H1 (cell line): ENCODE measurements around the gene SPATS2L. TPM values are rescaled to one million over a fixed set of nuclear protein-coding genes. Genes with fewer than 3 reads are reported as not detected.

Experiments used
- CTCF ChIA-PET: fragments of 300-600 bp; sonication (Branson Sonifier 250); formaldehyde crosslinking; loops from one replicate; lab custom pipeline; 2021; ENCODE audit not compliant: partially characterized antibody; lab: Charles Lee
- POLR2A ChIA-PET: fragments of 300-600 bp; sonication (Branson Sonifier 250); formaldehyde crosslinking; loops from one replicate; lab custom pipeline; 2021; ENCODE audit warnings: inconsistent platforms; ENCODE audit not compliant: partially characterized antibody; lab: Charles Lee
- DNase-seq, 2 experiments: peaks; one replicate each; pipeline versions ENCODE4 v3.0.0 to v3.0.0-alpha.2; 2010 to 2022; ENCODE audit warnings: low spot score in 2 of 2, low read depth in 1 of 2, mixed read lengths in 1 of 2
- FAIRE-seq: peaks from 2 replicates; lab custom pipeline; 2011; peaks lifted over from hg19 to GRCh38; lab: Jason Lieb, UNC
- H2AFZ ChIP-seq: 2 replicates; pipeline ENCODE4 v1.8.1; 2012; ENCODE audit warnings: low read length, inconsistent platforms
- H2AK5ac ChIP-seq: 2 replicates; pipeline ENCODE4 v1.6.1; 2013; ENCODE audit warnings: low read depth, low read length
- H2BK120ac ChIP-seq: replicated peaks from 2 replicates; pipeline ENCODE3; 2013; ENCODE audit warnings: low read depth, low read length, inconsistent platforms
- H2BK12ac ChIP-seq: 2 replicates; pipeline ENCODE4 v1.6.1; 2013; ENCODE audit warnings: low read depth, low read length
- H2BK15ac ChIP-seq: 2 replicates; pipeline ENCODE4 v1.6.1; 2013; ENCODE audit warnings: low read length
- H2BK20ac ChIP-seq: 2 replicates; pipeline ENCODE4 v1.6.1; 2013; ENCODE audit warnings: low read length
- H2BK5ac ChIP-seq: 2 replicates; pipeline ENCODE4 v1.6.1; 2013; ENCODE audit warnings: low read depth, low read length
- H3K14ac ChIP-seq: 2 replicates; pipeline ENCODE4 v1.6.1; 2013; ENCODE audit warnings: inconsistent platforms; ENCODE audit not compliant: insufficient read length
- H3K18ac ChIP-seq: 2 replicates; pipeline ENCODE4 v1.6.1; 2013; ENCODE audit warnings: low read length; ENCODE audit errors: extremely low read depth
- H3K23ac ChIP-seq: 2 replicates; pipeline ENCODE4 v1.6.1; 2013; ENCODE audit warnings: inconsistent platforms; ENCODE audit not compliant: insufficient read length
- H3K23me2 ChIP-seq: 2 replicates; pipeline ENCODE4 v1.6.1; 2013; ENCODE audit warnings: low read depth, low read length
- H3K27ac ChIP-seq: 2 replicates; pipeline ENCODE4 v1.6.1; 2011; ENCODE audit warnings: low read depth, low read length, inconsistent platforms
- H3K27me3 ChIP-seq, 4 experiments: replicated peaks in 1 of 4; 1 replicate in 1 of 4; 2 replicates in 3 of 4; pipeline versions ENCODE4 v1.6.1 to v1.8.1; 2011 to 2013; ENCODE audit warnings: low read length in 3 of 4, mild to moderate bottlenecking in 3 of 4, inconsistent platforms in 2 of 4, mixed read lengths in 2 of 4, moderate library complexity in 1 of 4; ENCODE audit not compliant: control insufficient read depth in 3 of 4, insufficient read depth in 3 of 4; ENCODE audit errors: extremely low read depth in 1 of 4
- H3K36me3 ChIP-seq, 4 experiments: 2 replicates each; pipeline versions ENCODE4 v1.6.1 to v1.8.1; 2011 to 2013; ENCODE audit warnings: mild to moderate bottlenecking in 4 of 4, low read length in 3 of 4, moderate library complexity in 2 of 4, control low read depth in 1 of 4, inconsistent platforms in 1 of 4; ENCODE audit not compliant: insufficient read depth in 4 of 4, control insufficient read depth in 2 of 4
- H3K4ac ChIP-seq: replicated peaks from 2 replicates; pipeline ENCODE3; 2013; ENCODE audit warnings: low read length, low read depth, mixed read lengths, inconsistent platforms; ENCODE audit not compliant: insufficient read length
- H3K4me1 ChIP-seq, 4 experiments: replicated peaks in 1 of 4; 1 replicate in 1 of 4; 2 replicates in 3 of 4; pipeline versions ENCODE4 v1.6.1 to v1.8.1; 2011 to 2013; ENCODE audit warnings: low read length in 3 of 4, inconsistent platforms in 2 of 4, mixed read lengths in 1 of 4; ENCODE audit not compliant: insufficient read depth in 4 of 4, control insufficient read depth in 3 of 4
- H3K4me2 ChIP-seq, 2 experiments: 2 replicates each; pipeline versions ENCODE4 v1.6.1 to v1.8.1; 2011 to 2013; ENCODE audit warnings: low read depth in 2 of 2, low read length in 2 of 2, control low read depth in 1 of 2, inconsistent platforms in 1 of 2, mild to moderate bottlenecking in 1 of 2; ENCODE audit not compliant: insufficient read depth in 1 of 2
- H3K4me3 ChIP-seq, 4 experiments: fragments of 200-600, 300-600 bp in 1 of 4; sonication (generic), shearing (Covaris generic), sonication (Bioruptor Twin) in 1 of 4; 2 replicates each; pipeline versions ENCODE4 v1.5.1 to v1.8.1; 2011 to 2016; ENCODE audit warnings: low read length in 4 of 4, low read depth in 3 of 4, control low read depth in 2 of 4, inconsistent platforms in 2 of 4, mild to moderate bottlenecking in 2 of 4, mixed read lengths in 1 of 4, moderate library complexity in 1 of 4; ENCODE audit not compliant: insufficient read depth in 2 of 4; ENCODE audit errors: extremely low read depth in 1 of 4
- H3K56ac ChIP-seq: replicated peaks from 2 replicates; pipeline ENCODE3; 2013; ENCODE audit warnings: low read depth, mild to moderate bottlenecking, mixed read lengths, low read length, inconsistent platforms; ENCODE audit not compliant: insufficient read length
- H3K79me1 ChIP-seq: 2 replicates; pipeline ENCODE4 v1.6.1; 2013; ENCODE audit warnings: low read depth, low read length, control low read depth
- H3K79me2 ChIP-seq, 2 experiments: 2 replicates each; pipeline versions ENCODE4 v1.6.1 to v1.8.1; 2012 to 2013; ENCODE audit warnings: low read length in 2 of 2, mild to moderate bottlenecking in 2 of 2, inconsistent platforms in 1 of 2; ENCODE audit not compliant: insufficient read depth in 2 of 2, control insufficient read depth in 1 of 2
- H3K9ac ChIP-seq, 4 experiments: replicated peaks in 1 of 4; 1 replicate in 1 of 4; 2 replicates in 3 of 4; pipeline versions ENCODE4 v1.6.1 to v1.8.1; 2011 to 2013; ENCODE audit warnings: low read depth in 3 of 4, low read length in 3 of 4, control low read depth in 2 of 4, mild to moderate bottlenecking in 2 of 4, moderate library complexity in 2 of 4, inconsistent platforms in 1 of 4; ENCODE audit errors: extremely low read depth in 1 of 4
- H3K9me3 ChIP-seq, 2 experiments: 2 replicates each; pipeline versions ENCODE4 v1.6.1 to v1.8.1; 2012 to 2013; ENCODE audit warnings: mild to moderate bottlenecking in 2 of 2, moderate library complexity in 2 of 2, control low read depth in 1 of 2, inconsistent platforms in 1 of 2, low read depth in 1 of 2, low read length in 1 of 2, mixed read lengths in 1 of 2; ENCODE audit not compliant: insufficient read depth in 2 of 2
- H4K20me1 ChIP-seq, 2 experiments: replicated peaks in 1 of 2; 2 replicates each; pipeline versions ENCODE3 to v1.8.1; 2011 to 2013; ENCODE audit warnings: inconsistent platforms in 2 of 2, low read length in 2 of 2, mild to moderate bottlenecking in 1 of 2; ENCODE audit not compliant: insufficient read depth in 2 of 2, control insufficient read depth in 1 of 2
- H4K5ac ChIP-seq: 2 replicates; pipeline ENCODE4 v1.6.1; 2013; ENCODE audit warnings: low read length, low read depth, mixed read lengths, inconsistent platforms; ENCODE audit not compliant: insufficient read length
- H4K8ac ChIP-seq: 2 replicates; pipeline ENCODE4 v1.8.0; 2013; ENCODE audit warnings: mild to moderate bottlenecking, moderate library complexity, low read length, inconsistent platforms; ENCODE audit not compliant: insufficient read depth; ENCODE audit errors: extremely low read depth
- H4K91ac ChIP-seq: replicated peaks from 2 replicates; pipeline ENCODE3; 2013; ENCODE audit warnings: low read length, mixed read lengths, inconsistent platforms; ENCODE audit not compliant: insufficient read length
- POLR2A ChIP-seq, 2 experiments: IDR thresholded peaks; 1 replicate in 1 of 2; 2 replicates in 1 of 2; pipeline ENCODE4 v1.6.1; 2011; ENCODE audit warnings: low read depth in 2 of 2, low read length in 2 of 2, mild to moderate bottlenecking in 2 of 2; ENCODE audit errors: control extremely low read depth in 1 of 2
- TBP ChIP-seq: IDR thresholded peaks from 2 replicates; pipeline ENCODE4 v1.6.1; 2011; ENCODE audit warnings: low read depth, low read length, improper control_type of control experiment
- WGBS, 2 experiments: shearing (Covaris generic) in 1 of 2; methylation state at CpG; one replicate each; pipeline versions ENCODE4 v1.1.6 to v1.1.7; 2013 to 2015; ENCODE audit warnings: low lambda C conversion rate in 2 of 2, mixed read lengths in 2 of 2, inconsistent platforms in 1 of 2, low coverage in 1 of 2, missing lambda C conversion rate in 1 of 2; ENCODE audit not compliant: insufficient replicate concordance in 2 of 2, insufficient coverage in 1 of 2, insufficient read length in 1 of 2; ENCODE audit errors: extremely low coverage in 1 of 2, missing lambda C conversion rate in 1 of 2; 5-methylcytosine and 5-hydroxymethylcytosine counted together
- polyA plus RNA-seq, 7 experiments: library from polyadenylated mRNA; depleted of rRNA in 3 of 7; stranded (reverse) in 5 of 7; unstranded in 2 of 7; fragments of >200 nt in 5 of 7; fragments of 200-250 nt in 2 of 7; gene quantifications; 1 replicate in 5 of 7; 2 replicates in 1 of 7; 4 replicates in 1 of 7; pipeline versions ENCODE4 v1.2.1 to v1.2.3, GENCODE V29; 2011 to 2013; ENCODE audit warnings: missing spikeins in 2 of 7, mixed read lengths in 2 of 7
- total RNA-seq: library from RNA; stranded (reverse); fragmentation: NEBNext Ultra II Directional; extraction: Animal tissue kit (Norgen Biotek cat#: 25700); gene quantifications from 2 replicates; pipeline ENCODE4 v1.2.1, GENCODE V29; 2021

The SPATS2L gene
- total and polyA plus RNA-seq, 2 of the 8 experiments (the other 6 are each of a cell fraction or from before 2014, with no cell fraction given): 67.3 to 189 TPM

DNA sequence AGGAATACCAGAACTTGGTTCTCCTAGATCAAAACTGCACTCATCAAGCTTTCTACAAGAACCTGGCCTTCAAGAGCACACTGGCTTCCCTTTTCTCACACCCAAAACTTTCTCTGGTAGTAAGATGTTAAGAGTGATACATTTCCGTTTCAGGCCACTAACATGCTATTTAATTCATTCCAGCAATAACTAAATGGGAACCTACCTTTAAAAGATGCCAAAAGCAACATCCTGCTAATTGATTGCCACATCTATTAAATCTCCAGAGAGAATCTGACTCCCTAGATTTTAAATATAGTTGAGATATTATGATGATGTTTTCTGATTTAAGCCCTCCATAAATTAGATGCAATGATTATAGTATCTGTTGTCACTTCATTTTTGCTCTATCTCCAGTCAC, 131.8 kb downstream of the SPATS2L start:
- Histone ChIP-seq H3K27me3 (no peaks in the 10 kb centered on the region), H3K56ac (no peak overlapping the region), H3K79me2 (no peaks in the 10 kb centered on the region), H2BK120ac (no peak overlapping the region), H3K23ac (no peak overlapping the region), H4K8ac (no peak overlapping the region), H3K4me1 (no peaks in the 10 kb centered on the region), H4K5ac (no peak overlapping the region), H4K20me1 (no peaks in the 10 kb centered on the region), H3K4me3 (no peak overlapping the region), H3K18ac (no peak overlapping the region), H4K91ac (no peak overlapping the region), H3K36me3 (peaks cover 2 to 54% (median 34%) of the 10 kb centered on the region in 4 experiments; a peak in 6 of 8 replicates), H2BK5ac (no peak overlapping the region), H2BK20ac (no peak overlapping the region), H3K27ac (no peak overlapping the region), H3K9me3 (no peaks in the 10 kb centered on the region), H3K4me2 (no peak overlapping the region), H3K79me1 (no peaks in the 10 kb centered on the region), H3K4ac (no peak overlapping the region), H3K9ac (no peak overlapping the region), H2AK5ac (no peak overlapping the region), H2BK15ac (no peak overlapping the region), H3K14ac (no peak overlapping the region), H2AFZ (no peak overlapping the region), H2BK12ac (no peak overlapping the region), H3K23me2 (no peaks in the 10 kb centered on the region)
- 85% methylated on average over 1 of the region's 1 CpG; no CpG with 5 or more reads in 1 of the 2 experiments for WGBS, 2 experiments
- ChIA-PET CTCF (no interaction called here), POLR2A (no interaction called here)
- no peak for FAIRE-seq
- no peak for DNase-seq
- TF ChIP-seq POLR2A (IDR thresholded peaks at IDR 0.05; ENCODE audit: control extremely low read depth in 1 of 2, low read depth in 2 of 2, low read length in 2 of 2): 0 out of 3 replicates have a peak, but pooled peaks of 1 of the 2 experiments have one; percentile 18
- no peak for TF ChIP-seq TBP
